NCI-H446 treated with DMSO at 0.1 percent for 48 hours (cell line): Measurements from ENCODE around the gene FAM13A.
"Not testable (repeated sequence)": the region's sequence is repeated elsewhere in the genome, so short reads cannot be mapped to it uniquely, and the experiment has no call there.

Experiments used
- DNase-seq: peaks from one replicate; lab custom pipeline; 2025; lab: John Stamatoyannopoulos, UW

Gene FAM13A

DNA sequence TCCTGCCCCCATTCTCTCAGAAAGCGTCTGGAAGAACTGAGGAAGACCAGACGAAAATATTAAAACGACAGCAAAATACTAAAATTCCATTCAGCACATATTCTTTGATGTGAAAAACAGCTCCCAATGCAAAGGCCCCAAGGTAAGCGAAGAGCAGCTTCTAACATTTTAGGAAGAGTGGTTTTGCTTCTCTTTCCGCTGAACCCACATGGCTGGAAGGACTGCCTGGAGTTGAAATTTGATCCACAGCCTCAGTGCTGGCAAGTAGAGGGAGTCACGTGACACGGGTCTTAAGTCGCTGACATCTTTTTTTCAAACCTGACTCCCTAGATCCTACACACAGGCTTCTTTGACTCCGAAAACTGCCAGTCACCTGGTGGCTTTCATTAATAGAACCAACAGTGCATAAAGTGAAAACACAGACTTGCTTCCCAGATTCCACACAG lies at the start of gene FAM13A:
Gene FAM13A, minus strand, starts transcription at position 233 of the 446 bp plus-strand sequence. Its CDS starts 221 bp downstream, at position 12.
- DNase-seq: peak; percentile 97

- DNase-seq: no peak
These were observed 48.7 kb upstream of the FAM13A start for GRCh38 chr4:89105726-89106125.

- no peak for DNase-seq
These were observed 44.5 kb upstream of the FAM13A start for GRCh38 chr4:89101256-89102161.

GRCh38 chr4:89100853-89101252 lies 43.9 kb upstream of the FAM13A start:
- no peak for DNase-seq

DNA sequence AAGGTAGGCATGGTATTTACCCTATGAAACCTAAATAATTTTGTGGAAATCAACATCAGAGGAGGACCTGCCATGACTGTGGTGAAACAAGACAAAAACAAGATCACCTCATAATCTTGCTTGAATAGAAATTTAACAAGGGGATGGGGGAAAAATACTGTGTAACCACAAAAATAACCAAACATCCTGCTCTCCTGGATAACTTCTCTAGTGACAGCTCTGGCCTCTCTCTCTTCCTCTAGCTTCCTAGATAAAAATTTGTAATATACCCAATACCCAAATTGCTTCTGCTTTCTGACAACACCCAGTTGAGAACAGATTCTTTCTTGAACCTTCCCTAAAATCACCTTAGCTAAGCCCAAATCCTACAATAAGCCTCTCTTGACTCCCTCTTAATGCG lies 42.5 kb upstream of the FAM13A start:
- DNase-seq: no peak

DNA sequence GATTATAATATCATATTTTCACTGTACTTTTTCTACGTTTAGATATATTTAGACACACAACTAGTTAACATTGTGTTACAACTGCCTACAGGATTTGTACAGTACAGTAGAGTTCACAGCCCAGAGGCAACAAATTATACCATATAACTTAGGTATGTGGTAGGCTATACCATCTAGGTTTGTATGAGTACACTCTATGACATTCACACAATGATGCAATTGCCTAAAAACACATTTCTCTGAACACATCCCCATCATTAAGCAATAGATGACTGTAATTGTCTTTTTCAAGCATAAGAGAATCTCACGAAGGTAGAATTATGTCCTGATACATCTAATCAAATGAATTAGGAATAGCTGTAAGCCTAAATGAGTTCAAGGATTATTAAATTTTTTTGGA lies 42.0 kb upstream of the FAM13A start:
- DNase-seq: no peak

DNA sequence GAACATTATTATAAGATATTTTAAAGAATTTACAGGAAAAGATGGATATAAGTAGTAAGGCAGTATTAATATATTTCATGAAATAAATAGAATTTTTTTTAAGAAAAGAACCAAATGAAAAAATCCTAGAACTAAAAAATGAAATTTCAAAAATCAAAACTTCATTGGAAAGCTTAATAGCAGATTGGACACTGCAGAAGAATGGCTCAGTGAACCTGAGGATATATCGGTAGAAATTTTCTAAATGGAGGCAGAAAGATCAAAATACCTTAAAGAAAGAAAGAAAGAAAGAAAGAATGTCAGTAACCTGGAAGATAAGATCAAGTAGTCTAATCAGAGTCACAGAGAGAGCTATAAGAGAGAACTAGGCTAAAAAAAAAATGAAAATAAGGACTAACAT lies 21.3 kb upstream of the FAM13A start:
- DNase-seq: no peak

- DNase-seq: no peak
These were observed 20.8 kb upstream of the FAM13A start for GRCh38 chr4:89077761-89078160.

DNA sequence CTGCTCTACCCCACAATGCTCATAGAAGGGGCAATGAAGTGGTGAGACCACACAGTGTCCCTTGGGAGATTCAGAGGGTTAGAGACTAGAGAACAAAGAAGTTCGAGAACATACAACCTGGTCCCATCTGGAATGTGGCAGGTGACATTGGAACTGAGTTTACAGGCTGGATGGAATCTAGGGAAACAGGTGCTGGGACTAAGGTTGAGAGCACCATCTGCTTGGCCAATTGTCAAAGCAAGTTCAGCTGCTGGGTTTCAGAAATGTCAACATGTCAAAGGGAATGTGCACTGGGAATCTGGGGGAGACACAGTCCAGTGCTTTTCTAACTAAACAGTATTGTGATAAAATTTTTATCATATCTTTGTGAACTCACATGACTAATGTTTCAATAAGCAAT lies 15.9 kb upstream of the FAM13A start:
- no peak for DNase-seq

GRCh38 chr4:89071311-89071710 lies 14.3 kb upstream of the FAM13A start:
- no peak for DNase-seq

GRCh38 chr4:89070041-89070440 lies 13.1 kb upstream of the FAM13A start:
- DNase-seq: no peak

DNA sequence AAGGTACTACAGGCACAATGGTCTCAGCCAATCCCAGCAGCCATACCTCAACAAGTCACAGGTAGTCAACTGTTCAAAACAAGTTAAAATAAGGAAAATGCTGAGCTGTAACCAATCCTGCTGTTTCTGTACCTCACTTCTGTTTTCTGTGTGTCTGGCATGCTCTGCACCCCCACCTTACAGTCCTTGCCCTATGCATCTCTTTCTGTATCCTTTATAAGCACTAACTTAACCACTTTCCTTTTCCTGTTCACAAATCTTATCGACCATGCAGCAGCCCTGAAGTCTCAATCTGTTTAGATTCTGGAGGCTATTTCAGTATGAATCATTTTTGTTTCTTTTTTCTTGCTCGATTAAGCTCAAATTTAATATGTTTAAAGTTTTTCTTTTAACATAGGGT lies 12.5 kb upstream of the FAM13A start:
- DNase-seq: no peak

GRCh38 chr4:89067417-89067816 lies 10.4 kb upstream of the FAM13A start:
- DNase-seq: no peak

DNA sequence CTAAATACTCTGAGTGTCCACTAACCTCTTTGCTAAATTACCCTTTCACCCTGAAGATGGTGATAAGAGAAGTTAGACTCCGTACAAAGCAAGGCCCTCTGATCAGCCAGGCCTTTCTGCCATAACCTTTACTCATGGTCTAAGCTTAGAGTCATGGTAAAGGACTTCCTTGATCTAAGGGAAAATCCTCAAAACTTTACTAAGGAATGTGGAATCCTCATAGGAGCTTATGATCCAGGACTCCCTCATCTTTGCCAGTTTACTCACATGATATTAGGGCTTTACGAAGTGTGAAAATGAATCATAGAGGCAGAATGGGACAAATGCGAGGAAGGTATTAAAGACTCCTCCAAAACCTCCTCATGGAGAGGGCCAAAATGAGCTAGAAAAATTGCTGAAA lies 7.9 kb upstream of the FAM13A start:
- no peak for DNase-seq

- not testable (repeated sequence) for DNase-seq
These were observed 859 bp upstream of the FAM13A start for GRCh38 chr4:89057844-89058243.

- DNase-seq: no peak
These were observed 563 bp downstream of the FAM13A start for GRCh38 chr4:89056292-89056952.

DNA sequence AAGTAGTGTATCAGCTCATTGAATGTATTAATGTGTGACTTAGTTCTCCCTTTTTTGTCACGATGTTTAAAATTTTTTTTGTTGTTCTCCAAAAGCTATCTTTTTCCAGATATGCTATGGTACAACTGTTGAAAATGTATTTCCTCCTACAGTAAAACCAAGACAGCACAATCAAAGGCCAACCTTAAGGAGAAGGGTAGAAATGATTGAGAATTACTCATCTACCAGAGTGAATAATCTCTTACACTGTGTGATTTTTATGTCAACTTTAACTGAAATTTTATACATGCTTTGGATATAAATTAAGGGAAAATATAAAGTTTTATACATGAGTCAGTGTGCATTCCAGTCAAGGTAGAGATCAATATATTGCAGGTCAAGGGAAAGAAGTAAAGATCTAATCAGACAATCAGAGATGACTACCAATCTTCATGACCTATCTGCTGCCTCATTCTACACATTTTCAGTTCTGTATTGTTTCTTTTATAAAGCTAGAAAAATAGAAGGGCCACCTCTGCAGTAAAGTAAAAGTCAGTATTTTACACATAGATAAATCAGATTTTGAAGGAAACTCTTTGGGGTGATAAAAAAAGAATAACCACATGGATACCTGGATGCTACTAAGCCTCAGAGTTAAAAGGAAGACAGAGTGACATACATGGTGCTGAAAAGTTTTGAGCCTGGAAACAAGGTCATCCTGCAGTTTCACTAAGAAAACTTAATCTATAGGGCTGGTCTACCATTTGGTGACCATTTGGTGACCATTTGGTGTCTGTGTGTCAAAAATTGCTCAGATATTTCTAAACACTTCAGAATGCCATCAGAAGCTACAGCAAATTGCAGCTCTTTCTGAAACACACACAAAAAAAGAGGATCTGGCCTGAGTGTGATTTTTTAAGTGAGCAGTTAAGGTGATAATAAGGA lies 1.6 kb downstream of the FAM13A start:
- DNase-seq: no peak

GRCh38 chr4:89054627-89055026 lies 2.4 kb downstream of the FAM13A start:
- DNase-seq: no peak

DNA sequence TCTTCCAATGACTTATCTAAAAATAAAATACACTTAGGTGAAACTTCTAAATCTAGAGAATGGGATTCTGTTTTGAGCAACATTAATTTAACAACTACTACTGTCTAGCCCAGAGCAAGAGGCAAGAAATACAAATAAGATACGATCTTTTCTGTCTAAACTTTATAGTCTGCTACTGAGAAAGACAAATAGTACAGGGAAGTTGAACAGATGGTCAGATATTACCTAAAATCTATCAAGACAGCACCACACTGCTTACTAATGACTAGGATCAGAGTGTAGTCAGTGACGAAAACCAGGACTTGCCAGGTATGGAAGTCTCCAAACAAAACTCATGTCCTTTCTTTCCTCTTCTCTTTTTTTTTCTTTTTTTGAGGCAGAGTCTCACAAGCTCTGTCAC lies 7.1 kb downstream of the FAM13A start:
- no peak for DNase-seq

- no peak for DNase-seq
These were observed 7.9 kb downstream of the FAM13A start for GRCh38 chr4:89048906-89049601.

- DNase-seq: no peak
These were observed 12.7 kb downstream of the FAM13A start for GRCh38 chr4:89044147-89044900.
